H1 (cell line): Measurements from ENCODE around the gene MARS1. TPM values are rescaled to one million over a fixed set of nuclear protein-coding genes. Genes with fewer than 3 reads are reported as not detected.
"Not testable (repeated sequence)": the region's sequence is repeated elsewhere in the genome, so short reads cannot be mapped to it uniquely, and the experiment has no call there.

Source experiments
- CTCF ChIA-PET: fragments of 300-600 bp; sonication (Branson Sonifier 250); formaldehyde crosslinking; loops from one replicate; lab custom pipeline; 2021; ENCODE audit not compliant: partially characterized antibody; lab: Charles Lee
- POLR2A ChIA-PET: fragments of 300-600 bp; sonication (Branson Sonifier 250); formaldehyde crosslinking; loops from one replicate; lab custom pipeline; 2021; ENCODE audit warnings: inconsistent platforms; ENCODE audit not compliant: partially characterized antibody; lab: Charles Lee
- DNase-seq, 2 experiments: peaks; one replicate each; pipeline versions ENCODE4 v3.0.0 to v3.0.0-alpha.2; 2010 to 2022; ENCODE audit warnings: low spot score in 2 of 2, low read depth in 1 of 2, mixed read lengths in 1 of 2
- FAIRE-seq: peaks from 2 replicates; lab custom pipeline; 2011; peaks lifted over from hg19 to GRCh38; lab: Jason Lieb, UNC
- H2AFZ ChIP-seq: 2 replicates; pipeline ENCODE4 v1.8.1; 2012; ENCODE audit warnings: low read length, inconsistent platforms
- H2AK5ac ChIP-seq: 2 replicates; pipeline ENCODE4 v1.6.1; 2013; ENCODE audit warnings: low read depth, low read length
- H2BK120ac ChIP-seq: replicated peaks from 2 replicates; pipeline ENCODE3; 2013; ENCODE audit warnings: low read depth, low read length, inconsistent platforms
- H2BK12ac ChIP-seq: 2 replicates; pipeline ENCODE4 v1.6.1; 2013; ENCODE audit warnings: low read depth, low read length
- H2BK15ac ChIP-seq: 2 replicates; pipeline ENCODE4 v1.6.1; 2013; ENCODE audit warnings: low read length
- H2BK20ac ChIP-seq: 2 replicates; pipeline ENCODE4 v1.6.1; 2013; ENCODE audit warnings: low read length
- H2BK5ac ChIP-seq: 2 replicates; pipeline ENCODE4 v1.6.1; 2013; ENCODE audit warnings: low read depth, low read length
- H3K14ac ChIP-seq: 2 replicates; pipeline ENCODE4 v1.6.1; 2013; ENCODE audit warnings: inconsistent platforms; ENCODE audit not compliant: insufficient read length
- H3K18ac ChIP-seq: 2 replicates; pipeline ENCODE4 v1.6.1; 2013; ENCODE audit warnings: low read length; ENCODE audit errors: extremely low read depth
- H3K23ac ChIP-seq: 2 replicates; pipeline ENCODE4 v1.6.1; 2013; ENCODE audit warnings: inconsistent platforms; ENCODE audit not compliant: insufficient read length
- H3K23me2 ChIP-seq: 2 replicates; pipeline ENCODE4 v1.6.1; 2013; ENCODE audit warnings: low read depth, low read length
- H3K27ac ChIP-seq: 2 replicates; pipeline ENCODE4 v1.6.1; 2011; ENCODE audit warnings: low read depth, low read length, inconsistent platforms
- H3K27me3 ChIP-seq, 4 experiments: replicated peaks in 1 of 4; 1 replicate in 1 of 4; 2 replicates in 3 of 4; pipeline versions ENCODE4 v1.6.1 to v1.8.1; 2011 to 2013; ENCODE audit warnings: low read length in 3 of 4, mild to moderate bottlenecking in 3 of 4, inconsistent platforms in 2 of 4, mixed read lengths in 2 of 4, moderate library complexity in 1 of 4; ENCODE audit not compliant: control insufficient read depth in 3 of 4, insufficient read depth in 3 of 4; ENCODE audit errors: extremely low read depth in 1 of 4
- H3K36me3 ChIP-seq, 4 experiments: 2 replicates each; pipeline versions ENCODE4 v1.6.1 to v1.8.1; 2011 to 2013; ENCODE audit warnings: mild to moderate bottlenecking in 4 of 4, low read length in 3 of 4, moderate library complexity in 2 of 4, control low read depth in 1 of 4, inconsistent platforms in 1 of 4; ENCODE audit not compliant: insufficient read depth in 4 of 4, control insufficient read depth in 2 of 4
- H3K4ac ChIP-seq: replicated peaks from 2 replicates; pipeline ENCODE3; 2013; ENCODE audit warnings: low read length, low read depth, mixed read lengths, inconsistent platforms; ENCODE audit not compliant: insufficient read length
- H3K4me1 ChIP-seq, 4 experiments: replicated peaks in 1 of 4; 1 replicate in 1 of 4; 2 replicates in 3 of 4; pipeline versions ENCODE4 v1.6.1 to v1.8.1; 2011 to 2013; ENCODE audit warnings: low read length in 3 of 4, inconsistent platforms in 2 of 4, mixed read lengths in 1 of 4; ENCODE audit not compliant: insufficient read depth in 4 of 4, control insufficient read depth in 3 of 4
- H3K4me2 ChIP-seq, 2 experiments: 2 replicates each; pipeline versions ENCODE4 v1.6.1 to v1.8.1; 2011 to 2013; ENCODE audit warnings: low read depth in 2 of 2, low read length in 2 of 2, control low read depth in 1 of 2, inconsistent platforms in 1 of 2, mild to moderate bottlenecking in 1 of 2; ENCODE audit not compliant: insufficient read depth in 1 of 2
- H3K4me3 ChIP-seq, 4 experiments: fragments of 200-600, 300-600 bp in 1 of 4; sonication (generic), shearing (Covaris generic), sonication (Bioruptor Twin) in 1 of 4; 2 replicates each; pipeline versions ENCODE4 v1.5.1 to v1.8.1; 2011 to 2016; ENCODE audit warnings: low read length in 4 of 4, low read depth in 3 of 4, control low read depth in 2 of 4, inconsistent platforms in 2 of 4, mild to moderate bottlenecking in 2 of 4, mixed read lengths in 1 of 4, moderate library complexity in 1 of 4; ENCODE audit not compliant: insufficient read depth in 2 of 4; ENCODE audit errors: extremely low read depth in 1 of 4
- H3K56ac ChIP-seq: replicated peaks from 2 replicates; pipeline ENCODE3; 2013; ENCODE audit warnings: low read depth, mild to moderate bottlenecking, mixed read lengths, low read length, inconsistent platforms; ENCODE audit not compliant: insufficient read length
- H3K79me1 ChIP-seq: 2 replicates; pipeline ENCODE4 v1.6.1; 2013; ENCODE audit warnings: low read depth, low read length, control low read depth
- H3K79me2 ChIP-seq, 2 experiments: 2 replicates each; pipeline versions ENCODE4 v1.6.1 to v1.8.1; 2012 to 2013; ENCODE audit warnings: low read length in 2 of 2, mild to moderate bottlenecking in 2 of 2, inconsistent platforms in 1 of 2; ENCODE audit not compliant: insufficient read depth in 2 of 2, control insufficient read depth in 1 of 2
- H3K9ac ChIP-seq, 4 experiments: replicated peaks in 1 of 4; 1 replicate in 1 of 4; 2 replicates in 3 of 4; pipeline versions ENCODE4 v1.6.1 to v1.8.1; 2011 to 2013; ENCODE audit warnings: low read depth in 3 of 4, low read length in 3 of 4, control low read depth in 2 of 4, mild to moderate bottlenecking in 2 of 4, moderate library complexity in 2 of 4, inconsistent platforms in 1 of 4; ENCODE audit errors: extremely low read depth in 1 of 4
- H3K9me3 ChIP-seq, 2 experiments: 2 replicates each; pipeline versions ENCODE4 v1.6.1 to v1.8.1; 2012 to 2013; ENCODE audit warnings: mild to moderate bottlenecking in 2 of 2, moderate library complexity in 2 of 2, control low read depth in 1 of 2, inconsistent platforms in 1 of 2, low read depth in 1 of 2, low read length in 1 of 2, mixed read lengths in 1 of 2; ENCODE audit not compliant: insufficient read depth in 2 of 2
- H4K20me1 ChIP-seq, 2 experiments: replicated peaks in 1 of 2; 2 replicates each; pipeline versions ENCODE3 to v1.8.1; 2011 to 2013; ENCODE audit warnings: inconsistent platforms in 2 of 2, low read length in 2 of 2, mild to moderate bottlenecking in 1 of 2; ENCODE audit not compliant: insufficient read depth in 2 of 2, control insufficient read depth in 1 of 2
- H4K5ac ChIP-seq: 2 replicates; pipeline ENCODE4 v1.6.1; 2013; ENCODE audit warnings: low read length, low read depth, mixed read lengths, inconsistent platforms; ENCODE audit not compliant: insufficient read length
- H4K8ac ChIP-seq: 2 replicates; pipeline ENCODE4 v1.8.0; 2013; ENCODE audit warnings: mild to moderate bottlenecking, moderate library complexity, low read length, inconsistent platforms; ENCODE audit not compliant: insufficient read depth; ENCODE audit errors: extremely low read depth
- H4K91ac ChIP-seq: replicated peaks from 2 replicates; pipeline ENCODE3; 2013; ENCODE audit warnings: low read length, mixed read lengths, inconsistent platforms; ENCODE audit not compliant: insufficient read length
- WGBS, 2 experiments: shearing (Covaris generic) in 1 of 2; methylation state at CpG; one replicate each; pipeline versions ENCODE4 v1.1.6 to v1.1.7; 2013 to 2015; ENCODE audit warnings: low lambda C conversion rate in 2 of 2, mixed read lengths in 2 of 2, inconsistent platforms in 1 of 2, low coverage in 1 of 2, missing lambda C conversion rate in 1 of 2; ENCODE audit not compliant: insufficient replicate concordance in 2 of 2, insufficient coverage in 1 of 2, insufficient read length in 1 of 2; ENCODE audit errors: extremely low coverage in 1 of 2, missing lambda C conversion rate in 1 of 2; 5-methylcytosine and 5-hydroxymethylcytosine counted together
- polyA plus RNA-seq, 7 experiments: library from polyadenylated mRNA; depleted of rRNA in 3 of 7; stranded (reverse) in 5 of 7; unstranded in 2 of 7; fragments of >200 nt in 5 of 7; fragments of 200-250 nt in 2 of 7; gene quantifications; 1 replicate in 5 of 7; 2 replicates in 1 of 7; 4 replicates in 1 of 7; pipeline versions ENCODE4 v1.2.1 to v1.2.3, GENCODE V29; 2011 to 2013; ENCODE audit warnings: missing spikeins in 2 of 7, mixed read lengths in 2 of 7
- total RNA-seq: library from RNA; stranded (reverse); fragmentation: NEBNext Ultra II Directional; extraction: Animal tissue kit (Norgen Biotek cat#: 25700); gene quantifications from 2 replicates; pipeline ENCODE4 v1.2.1, GENCODE V29; 2021

The MARS1 gene
- total and polyA plus RNA-seq, 2 of the 8 experiments (the other 6 are each of a cell fraction or from before 2014, with no cell fraction given): 194 to 407 TPM

DNA sequence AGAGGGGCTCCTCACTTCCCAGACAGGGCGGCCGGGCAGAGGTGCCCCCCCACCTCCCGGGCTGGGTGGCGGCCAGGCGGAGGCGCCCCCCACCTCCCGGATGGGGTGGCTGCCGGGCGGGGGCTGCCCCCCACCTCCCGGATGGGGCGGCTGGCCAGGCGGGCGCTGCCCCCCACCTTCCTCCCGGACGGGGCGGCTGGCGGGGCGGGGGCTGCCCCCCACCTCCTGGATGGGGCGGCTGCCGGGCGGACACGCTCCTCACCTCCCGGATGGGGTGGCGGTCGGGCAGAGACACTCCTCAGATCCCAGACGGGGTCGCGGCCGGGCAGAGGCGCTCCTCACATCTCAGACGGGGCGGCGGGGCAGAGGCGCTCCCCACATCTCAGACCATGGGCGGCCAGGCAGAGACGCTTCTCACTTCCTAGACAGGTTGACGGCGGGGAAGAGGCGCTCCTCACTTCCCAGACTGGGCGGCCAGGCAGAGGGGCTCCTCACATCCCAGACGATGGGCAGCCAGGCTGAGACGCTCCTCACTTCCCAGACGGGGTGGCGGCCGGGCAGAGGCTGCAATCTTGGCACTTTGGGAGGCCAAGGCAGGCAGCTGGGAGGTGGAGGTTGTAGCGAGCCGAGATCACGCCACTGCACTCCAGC lies 7.3 kb downstream of the MARS1 start:
- H3K23me2 ChIP-seq, H3K23ac ChIP-seq, H3K27ac ChIP-seq, H4K5ac ChIP-seq, H2BK5ac ChIP-seq, H3K4me2 ChIP-seq, H2BK15ac ChIP-seq, H3K4me1 ChIP-seq, H4K8ac ChIP-seq, H2AFZ ChIP-seq, CTCF ChIA-PET, H2BK120ac ChIP-seq, H4K91ac ChIP-seq, H3K18ac ChIP-seq, H3K4ac ChIP-seq, H3K9me3 ChIP-seq, H2BK20ac ChIP-seq, H2BK12ac ChIP-seq, H3K4me3 ChIP-seq, H3K9ac ChIP-seq, H3K79me2 ChIP-seq, FAIRE-seq, H3K27me3 ChIP-seq, H3K14ac ChIP-seq, H4K20me1 ChIP-seq, H3K79me1 ChIP-seq, H3K56ac ChIP-seq, DNase-seq, POLR2A ChIA-PET, H2AK5ac ChIP-seq: not testable (repeated sequence)
- WGBS, 2 experiments: 89% methylated on average over 7 of the region's 48 CpGs; no CpG with 5 or more reads in 1 of the 2 experiments
- peaks cover 36 to 82% (median 59%) of the 10 kb centered on the region in 4 experiments for H3K36me3 ChIP-seq
